ENCODE data around the gene CCDC186. TPM values are rescaled to one million over a fixed set of nuclear protein-coding genes. Genes with fewer than 3 reads are reported as not detected.

CCDC186 gene
- total RNA-seq, 2 donors from 2014 or later, result 17.3 to 19.3 TPM

GRCh38 chr10:114135476-114135875 is 38.5 kb downstream of the CCDC186 start:
- ATAC-seq (replicated peaks in 1 of 2) (no peak), DNase-seq (no peak)
- no peaks in the 10 kb centered on the region for H3K27me3 Mint-ChIP-seq (ENCODE audit: low read depth)
- H3K4me1 Mint-ChIP-seq (ENCODE audit: low read depth), result no peaks in the 10 kb centered on the region
- peaks cover 6 to 7% of the 10 kb centered on the region in 2 donors for H3K36me3 Mint-ChIP-seq (ENCODE audit: insufficient read depth in 2 of 2)
- H3K4me3 Mint-ChIP-seq, result no peak overlapping the region
- H3K9me3 Mint-ChIP-seq, result no peaks in the 10 kb centered on the region
- no peak overlapping the region for H3K27ac Mint-ChIP-seq

GRCh38 chr10:114131094-114131493 is 42.9 kb downstream of the CCDC186 start:
- Mint-ChIP-seq H3K4me3 (no peak overlapping the region), H3K27ac (peak overlapping the region; percentile 15), H3K9me3 (no peaks in the 10 kb centered on the region), H3K36me3 (ENCODE audit: insufficient read depth in 2 of 2) (peaks cover 4 to 9% of the 10 kb centered on the region in 2 donors), H3K4me1 (ENCODE audit: low read depth) (no peaks in the 10 kb centered on the region), H3K27me3 (ENCODE audit: low read depth) (no peaks in the 10 kb centered on the region)
- DNase-seq, result no peak
- ATAC-seq (replicated peaks in 1 of 2), result no peak

GRCh38 chr10:114121031-114121430 is 53.0 kb downstream of the CCDC186 start:
- no peak for DNase-seq
- H3K4me1 Mint-ChIP-seq (ENCODE audit: low read depth), result no peaks in the 10 kb centered on the region
- ATAC-seq (replicated peaks in 1 of 2), result no peak
- peaks cover 15% of the 10 kb centered on the region for H3K27me3 Mint-ChIP-seq (ENCODE audit: low read depth)
- no peak overlapping the region for H3K27ac Mint-ChIP-seq
- no peak overlapping the region for H3K4me3 Mint-ChIP-seq
- peaks cover 0 to 2% of the 10 kb centered on the region in 2 donors for H3K36me3 Mint-ChIP-seq (ENCODE audit: insufficient read depth in 2 of 2)
- H3K9me3 Mint-ChIP-seq, result no peaks in the 10 kb centered on the region

GRCh38 chr10:114118514-114118913 is 55.5 kb downstream of the CCDC186 start:
- peaks cover 26% of the 10 kb centered on the region for H3K27me3 Mint-ChIP-seq (ENCODE audit: low read depth)
- no peak for ATAC-seq (replicated peaks in 1 of 2)
- no peaks in the 10 kb centered on the region for H3K36me3 Mint-ChIP-seq (ENCODE audit: insufficient read depth in 2 of 2)

GRCh38 chr10:114117728-114118127 is 56.3 kb downstream of the CCDC186 start:
- Mint-ChIP-seq H3K9me3 (no peaks in the 10 kb centered on the region), H3K27ac (no peak overlapping the region), H3K36me3 (ENCODE audit: insufficient read depth in 2 of 2) (no peaks in the 10 kb centered on the region), H3K4me3 (no peak overlapping the region), H3K27me3 (ENCODE audit: low read depth) (peaks cover 26% of the 10 kb centered on the region), H3K4me1 (ENCODE audit: low read depth) (no peaks in the 10 kb centered on the region)
- ATAC-seq (replicated peaks in 1 of 2) (no peak), DNase-seq (no peak)

More at GRCh38 chr10:114118514-114118913, 55.5 kb downstream of the CCDC186 start:
- Mint-ChIP-seq H3K4me1 (ENCODE audit: low read depth) (no peaks in the 10 kb centered on the region), H3K4me3 (no peak overlapping the region), H3K27ac (no peak overlapping the region), H3K9me3 (no peaks in the 10 kb centered on the region)
- DNase-seq, result no peak

- Mint-ChIP-seq H3K27ac (no peak overlapping the region), H3K27me3 (ENCODE audit: low read depth) (peaks cover 26% of the 10 kb centered on the region), H3K9me3 (no peaks in the 10 kb centered on the region), H3K4me3 (no peak overlapping the region), H3K4me1 (ENCODE audit: low read depth) (no peaks in the 10 kb centered on the region), H3K36me3 (ENCODE audit: insufficient read depth in 2 of 2) (no peaks in the 10 kb centered on the region)
- DNase-seq (no peak), ATAC-seq (replicated peaks in 1 of 2) (no peak)
Measured at GRCh38 chr10:114115661-114116445, 58.1 kb downstream of the CCDC186 start.

GRCh38 chr10:114110174-114110972 is 63.6 kb downstream of the CCDC186 start:
- Mint-ChIP-seq H3K27me3 (ENCODE audit: low read depth) (peaks cover 12% of the 10 kb centered on the region), H3K4me3 (no peak overlapping the region), H3K9me3 (no peaks in the 10 kb centered on the region), H3K36me3 (ENCODE audit: insufficient read depth in 2 of 2) (no peaks in the 10 kb centered on the region), H3K27ac (no peak overlapping the region), H3K4me1 (ENCODE audit: low read depth) (no peaks in the 10 kb centered on the region)
- ATAC-seq (replicated peaks in 1 of 2) (no peak), DNase-seq (no peak)

- H3K36me3 Mint-ChIP-seq (ENCODE audit: insufficient read depth in 2 of 2), result no peaks in the 10 kb centered on the region
- no peak overlapping the region for H3K27ac Mint-ChIP-seq
- H3K4me3 Mint-ChIP-seq, result no peak overlapping the region
- H3K27me3 Mint-ChIP-seq (ENCODE audit: low read depth), result peaks cover 36% of the 10 kb centered on the region
- DNase-seq (no peak), ATAC-seq (replicated peaks in 1 of 2) (no peak)
- peaks cover 16% of the 10 kb centered on the region for H3K4me1 Mint-ChIP-seq (ENCODE audit: low read depth)
- no peaks in the 10 kb centered on the region for H3K9me3 Mint-ChIP-seq
Measured at GRCh38 chr10:114103284-114103683, 70.7 kb downstream of the CCDC186 start.

- H3K36me3 Mint-ChIP-seq (ENCODE audit: insufficient read depth in 2 of 2), result no peaks in the 10 kb centered on the region
- H3K27ac Mint-ChIP-seq, result no peak overlapping the region
- DNase-seq (no peak), ATAC-seq (replicated peaks in 1 of 2) (no peak)
- peaks cover 20% of the 10 kb centered on the region for H3K4me1 Mint-ChIP-seq (ENCODE audit: low read depth)
- no peaks in the 10 kb centered on the region for H3K9me3 Mint-ChIP-seq
- H3K4me3 Mint-ChIP-seq, result no peak overlapping the region
- peaks cover 36% of the 10 kb centered on the region for H3K27me3 Mint-ChIP-seq (ENCODE audit: low read depth)
Measured at GRCh38 chr10:114102256-114102655, 71.7 kb downstream of the CCDC186 start.

- H3K27ac Mint-ChIP-seq, result no peak overlapping the region
- no peaks in the 10 kb centered on the region for H3K36me3 Mint-ChIP-seq (ENCODE audit: insufficient read depth in 2 of 2)
- peak in 1 of 2 donors; percentile 11 for DNase-seq
Measured at GRCh38 chr10:114100848-114101741, 72.9 kb downstream of the CCDC186 start.

GRCh38 chr10:114096864-114097263 is 77.1 kb downstream of the CCDC186 start:
- Mint-ChIP-seq H3K36me3 (ENCODE audit: insufficient read depth in 2 of 2) (peaks cover 0 to 2% of the 10 kb centered on the region in 2 donors), H3K4me3 (no peak overlapping the region), H3K27me3 (ENCODE audit: low read depth) (peaks cover 20% of the 10 kb centered on the region), H3K9me3 (peaks cover 0 to 3% of the 10 kb centered on the region in 2 donors), H3K27ac (no peak overlapping the region), H3K4me1 (ENCODE audit: low read depth) (peaks cover 49% of the 10 kb centered on the region)
- DNase-seq (no peak), ATAC-seq (replicated peaks in 1 of 2) (no peak)

More at GRCh38 chr10:114100848-114101741, 72.9 kb downstream of the CCDC186 start:
- peaks cover 35% of the 10 kb centered on the region for H3K27me3 Mint-ChIP-seq (ENCODE audit: low read depth)
- no peaks in the 10 kb centered on the region for H3K9me3 Mint-ChIP-seq
- peak overlapping the region; percentile 82 to 84 for H3K4me3 Mint-ChIP-seq
- peaks cover 32% of the 10 kb centered on the region for H3K4me1 Mint-ChIP-seq (ENCODE audit: low read depth)
- ATAC-seq (replicated peaks in 1 of 2), result peak; percentile 59 to 64

- DNase-seq (no peak), ATAC-seq (replicated peaks in 1 of 2) (no peak)
- peaks cover 0 to 3% of the 10 kb centered on the region in 2 donors for H3K9me3 Mint-ChIP-seq
- H3K27ac Mint-ChIP-seq, result no peak overlapping the region
- H3K4me3 Mint-ChIP-seq, result no peak overlapping the region
- H3K36me3 Mint-ChIP-seq (ENCODE audit: insufficient read depth in 2 of 2), result peaks cover 0 to 2% of the 10 kb centered on the region in 2 donors
- H3K4me1 Mint-ChIP-seq (ENCODE audit: low read depth), result peaks cover 42% of the 10 kb centered on the region
- peaks cover 12% of the 10 kb centered on the region for H3K27me3 Mint-ChIP-seq (ENCODE audit: low read depth)
Measured at GRCh38 chr10:114095559-114096337, 78.3 kb downstream of the CCDC186 start.

Data from activated T-cell treated with anti-CD3 and anti-CD28 coated beads, Interleukin-2, amount 50 U/mL, for 72 hours (primary cell).